GM04503 (cell line): ENCODE measurements around the gene CATSPER2.
"Not testable (repeated sequence)": the region's sequence is repeated elsewhere in the genome, so short reads cannot be mapped to it uniquely, and the experiment has no call there.

Experiments
- DNase-seq: peaks from one replicate; pipeline ENCODE4 v3.0.0-alpha.2; 2012; ENCODE audit warnings: low read depth

Gene CATSPER2

DNA sequence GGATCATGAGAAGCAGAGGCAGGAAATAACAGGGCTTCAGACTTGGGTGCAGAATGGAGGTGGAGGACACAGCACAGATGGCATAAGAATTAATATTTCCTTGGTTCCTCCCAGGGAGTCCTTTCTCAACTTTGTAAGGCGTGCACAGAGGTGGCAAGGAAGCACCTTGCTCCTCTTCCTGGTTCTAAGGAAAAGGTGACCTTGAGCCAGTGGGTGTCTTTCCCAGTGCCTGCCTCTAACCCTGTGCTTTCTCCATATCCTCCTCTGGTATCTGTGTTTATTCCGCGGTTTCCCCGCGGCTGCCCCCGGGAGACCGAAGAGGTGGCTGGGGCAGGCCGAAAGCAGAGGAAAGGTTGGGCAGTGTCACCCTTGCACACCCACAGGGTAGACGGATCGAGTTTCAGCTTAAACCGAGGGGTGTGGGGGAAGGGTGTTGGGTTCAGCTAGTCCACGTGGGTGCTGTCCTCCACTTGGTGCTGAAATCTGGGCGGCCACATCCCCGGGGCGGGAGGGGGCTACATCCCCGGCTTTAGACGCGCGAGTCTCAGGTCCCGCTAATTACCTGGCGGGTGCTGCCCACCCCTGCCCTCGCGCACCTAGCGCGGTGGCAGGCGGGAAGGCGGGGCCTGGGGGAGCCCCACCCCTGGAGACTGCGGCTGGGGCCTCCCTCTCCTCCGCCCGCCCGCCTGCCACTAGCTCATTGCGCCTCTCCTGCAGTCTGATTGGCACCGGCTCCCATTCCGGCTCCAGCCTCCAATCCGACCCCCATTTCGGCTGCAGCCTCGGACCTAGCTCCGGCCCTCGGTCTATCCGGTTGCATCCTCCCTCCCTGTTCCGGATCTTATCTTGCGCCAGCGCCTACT, 55.1 kb downstream of the CATSPER2 start, which contains the start of gene CKMT1B:
CKMT1B (plus strand) TSS at position 700 of the 863 bp plus-strand sequence. CDS start 192 bp downstream, outside the sequence.
- DNase-seq, result not testable (repeated sequence)

DNA sequence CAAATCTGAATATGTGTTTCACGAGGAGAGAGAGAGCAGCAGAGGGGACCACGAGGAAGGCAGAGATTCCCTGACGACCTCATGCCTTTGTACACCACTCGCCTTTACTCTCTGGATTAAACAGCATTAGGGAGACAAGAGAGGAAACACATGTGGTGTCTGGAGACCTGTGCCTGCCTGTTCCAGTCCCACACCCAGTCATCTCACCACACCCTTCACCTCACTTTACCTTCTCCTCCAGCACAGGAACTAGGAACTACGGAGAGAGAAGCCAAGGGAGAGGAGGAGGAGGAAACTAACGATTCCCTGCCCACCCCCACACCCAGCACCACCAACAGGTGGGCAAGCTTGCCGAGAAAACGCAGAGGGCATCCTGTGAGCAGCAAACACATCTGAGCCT, 55.8 kb downstream of the CATSPER2 start:
- not testable (repeated sequence) for DNase-seq

DNA sequence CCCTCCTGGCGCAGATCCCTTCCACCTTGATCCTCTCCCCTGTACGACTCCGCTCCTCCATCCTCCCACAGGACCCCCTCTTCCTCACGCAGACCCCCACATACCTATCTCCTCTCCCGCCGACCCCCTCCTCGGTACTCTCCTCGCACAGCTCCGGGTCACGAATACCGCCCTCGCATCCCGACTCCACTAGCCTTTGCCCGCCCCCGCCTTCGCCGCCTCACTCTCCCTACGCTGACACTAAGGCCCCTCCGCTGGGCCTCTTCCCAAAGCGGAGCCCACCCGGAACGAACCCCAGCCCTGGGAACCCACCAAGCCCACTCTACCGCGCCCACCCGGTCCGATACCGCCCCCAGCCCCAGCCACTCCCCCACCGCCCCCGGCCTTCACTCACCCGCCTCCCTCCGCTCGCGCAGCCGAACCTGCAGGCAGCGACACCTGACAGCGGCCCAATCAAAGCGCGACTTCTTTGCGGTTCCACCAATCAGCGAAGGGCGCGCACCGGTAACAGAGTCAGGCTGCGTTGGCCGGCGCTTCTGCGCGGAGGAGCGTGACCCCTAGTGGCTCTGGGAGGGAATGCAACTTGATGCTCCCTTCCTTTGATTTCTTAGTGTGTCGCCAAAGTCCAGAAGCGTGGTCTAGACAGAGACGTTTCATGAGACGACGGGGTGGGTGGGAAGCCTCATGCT, 58.7 kb downstream of the CATSPER2 start, which contains the start of gene PPIP5K1:
PPIP5K1 (minus strand) TSS at position 431 of the 689 bp plus-strand sequence. CDS start 5,704 bp downstream, outside the sequence.
- not testable (repeated sequence) for DNase-seq
